ENCODE data around the gene AFAP1.

- TF ChIP-seq CTCF (IDR thresholded peaks at IDR 0.05; ENCODE audit: insufficient read depth, low read depth, low read length), result no peak
- TF ChIP-seq EZH2 (IDR thresholded peaks at IDR 0.05; ENCODE audit: insufficient read depth, low read length), result no peak
Measured at GRCh38 chr4:7733801-7734650, 205.6 kb downstream of the AFAP1 start.

Measured in astrocyte (in vitro differentiated cells and primary cell).